GM21737 (cell line): Measurements from ENCODE around the gene IGSF9B.

Experiments used
- ATAC-seq: cut with Tn5 transposase; IDR thresholded peaks from one replicate; pipeline ENCODE4 v1.9.1; 2021; ENCODE audit warnings: mild to moderate bottlenecking, moderate library complexity; ENCODE audit not compliant: unreplicated experiment

Gene IGSF9B

GRCh38 chr11:133955081-133955891 lies 1.5 kb downstream of the IGSF9B start:
- ATAC-seq: no peak

GRCh38 chr11:133953999-133954398 lies 2.8 kb downstream of the IGSF9B start:
- no peak for ATAC-seq

GRCh38 chr11:133953547-133953946 lies 3.2 kb downstream of the IGSF9B start:
- no peak for ATAC-seq

- no peak for ATAC-seq
Observed at GRCh38 chr11:133952199-133953190, 4.3 kb downstream of the IGSF9B start.

- ATAC-seq: no peak
Observed at GRCh38 chr11:133951327-133952198, 5.2 kb downstream of the IGSF9B start.

- no peak for ATAC-seq
Observed at GRCh38 chr11:133950874-133951326, 5.9 kb downstream of the IGSF9B start.

GRCh38 chr11:133950421-133950820 lies 6.3 kb downstream of the IGSF9B start:
- ATAC-seq: no peak

- no peak for ATAC-seq
Observed at GRCh38 chr11:133949129-133949528, 7.6 kb downstream of the IGSF9B start.

- no peak for ATAC-seq
Observed at GRCh38 chr11:133948711-133949110, 8.1 kb downstream of the IGSF9B start.

GRCh38 chr11:133947321-133947756 lies 9.4 kb downstream of the IGSF9B start:
- peak; percentile 46 for ATAC-seq

GRCh38 chr11:133946541-133947318 lies 10.0 kb downstream of the IGSF9B start:
- ATAC-seq: no peak

GRCh38 chr11:133946051-133946450 lies 10.7 kb downstream of the IGSF9B start:
- ATAC-seq: no peak

GRCh38 chr11:133945087-133945974 lies 11.4 kb downstream of the IGSF9B start:
- no peak for ATAC-seq

GRCh38 chr11:133943950-133944698 lies 12.6 kb downstream of the IGSF9B start:
- ATAC-seq: no peak

- ATAC-seq: no peak
Observed at GRCh38 chr11:133942577-133942976, 14.2 kb downstream of the IGSF9B start.

- ATAC-seq: no peak
Observed at GRCh38 chr11:133941546-133941945, 15.2 kb downstream of the IGSF9B start.

GRCh38 chr11:133940034-133940433 lies 16.7 kb downstream of the IGSF9B start:
- ATAC-seq: no peak

- no peak for ATAC-seq
Observed at GRCh38 chr11:133939558-133939957, 17.2 kb downstream of the IGSF9B start.
